Measurements from ENCODE around the gene TBC1D12.

- TF ChIP-seq CTCF (conservative IDR thresholded peaks at IDR 0.05; ENCODE audit: low read length): no peak
- TF ChIP-seq EZH2phosphoT487 (IDR thresholded peaks at IDR 0.05; ENCODE audit: borderline replicate concordance, low read depth, low read length): no peak
Observed at GRCh38 chr10:94546049-94546900, 143.9 kb downstream of the TBC1D12 start.

Data from OCI-LY7 (cell line).